Heart right ventricle (tissue), 16 donors: Measurements from ENCODE around the gene TOMM34. TPM values are rescaled to one million over a fixed set of nuclear protein-coding genes. Genes with fewer than 3 reads are reported as not detected.

ENCODE experiments used
- ATAC-seq, 8 donors: fragments of 200-7000 bp; cut with Tn5 transposase; one replicate each; pipeline ENCODE4 v1.9.1; 2020; ENCODE audit warnings: mild to moderate bottlenecking in 8 of 8, moderate library complexity in 8 of 8, moderate number of reproducible peaks in 1 of 8
- DNase-seq, 2 donors: peaks; one replicate each; pipeline ENCODE4 v3.0.0-alpha.2; 2020
- H3K27ac ChIP-seq, 10 donors: fragments of 200-600 bp; sonication (generic) in 2 of 10; one replicate each; pipeline versions ENCODE4 v1.5.0 to v1.8.0; 2020 to 2022; ENCODE audit warnings: mild to moderate bottlenecking in 3 of 10
- H3K27me3 ChIP-seq, 7 donors: fragments of 200-600 bp; one replicate each; pipeline ENCODE4 v1.8.0; 2021 to 2022; ENCODE audit warnings: mild to moderate bottlenecking in 2 of 7
- H3K36me3 ChIP-seq, 9 donors: fragments of 200-600 bp; sonication (generic) in 1 of 9; one replicate each; pipeline versions ENCODE4 v1.5.0 to v1.8.0; 2020 to 2022; ENCODE audit warnings: mild to moderate bottlenecking in 2 of 9
- H3K4me1 ChIP-seq, 9 donors: fragments of 200-600 bp; sonication (generic) in 1 of 9; one replicate each; pipeline versions ENCODE4 v1.5.0 to v1.8.0; 2020 to 2022; ENCODE audit warnings: mild to moderate bottlenecking in 4 of 9
- H3K4me3 ChIP-seq, 10 donors: fragments of 200-600 bp; sonication (generic) in 2 of 10; one replicate each; pipeline versions ENCODE4 v1.5.0 to v1.8.0; 2020 to 2022; ENCODE audit warnings: mild to moderate bottlenecking in 7 of 10, moderate library complexity in 2 of 10
- H3K9me3 ChIP-seq, 11 donors: fragments of 200-600 bp in 10 of 11; sonication (generic) in 2 of 11; one replicate each; pipeline versions ENCODE4 v1.5.0 to v1.8.0; 2013 to 2022; ENCODE audit warnings: mild to moderate bottlenecking in 2 of 11, control low read depth in 1 of 11, moderate library complexity in 1 of 11
- CTCF ChIP-seq, 9 donors: fragments of 200-600 bp; sonication (generic) in 2 of 9; IDR thresholded peaks; one replicate each; pipeline versions ENCODE4 v1.5.0 to v1.8.0; 2021 to 2022; ENCODE audit warnings: antibody characterized with exemption in 9 of 9, mild to moderate bottlenecking in 5 of 9, moderate library complexity in 1 of 9
- WGBS, 2 donors: extraction: QIAGEN DNeasy Blood & Tissue Kit; methylation state at CpG; one replicate each; pipeline ENCODE4 v1.1.7; 2013; ENCODE audit warnings: inconsistent platforms in 1 of 2; 5-methylcytosine and 5-hydroxymethylcytosine counted together
- intact Hi-C, 10 donors: fragments of 100-400 bp; cut with DNase I; formaldehyde crosslinking; loops; one replicate each; pipeline versions ENCODE4 v1.11.1 to v1.14.2; 2022
- polyA plus RNA-seq, 2 donors: library from polyadenylated mRNA; stranded (reverse); fragments of 200-250 nt; gene quantifications; one replicate each; pipeline ENCODE4 v1.2.3, GENCODE V29; 2013
- total RNA-seq, 10 donors: library from RNA; stranded (reverse); fragmentation: NEBNext Ultra II Directional in 3 of 10; extraction: Animal tissue kit (Norgen Biotek cat#: 25700) in 3 of 10; gene quantifications; one replicate each; pipeline versions ENCODE4 v1.2.1 to v1.2.4, GENCODE V29; 2021 to 2023
- donor health status: Arrhythmogenic right ventricular cardiomyopathy.
- donor health status: ischemic (EF 13 %, LVEDD 7.1; RV severe dilation, severe dysfunction).
- donor health status: healthy with polysubstance abuse.
- donor health status: DM: no; HTN: yes; CAD: no.
- donor health status: DM: no; HTN: no; CAD: no.
- donor health status: ischemic (EF 25% LVEDD 6.9; RV normal size, moderate dysfunction).
- donor health status: ischemic (EF 25% LVEDD 5.7; RV mildly dilated, moderate dysfunction).
- donor health status: healthy.
- donor health status: DM: yes; HTN: yes; CAD: no.
- donor health status: Ischemic cardiomyopathy.
- donor health status: ischemic (EF 35%, LVEDD 5.7; RV mildly dilated, moderate dysfunction).
- donor health status: nonischemic (EF 11% LVEDD 7.7; RV severe dilation, severe dysfunction).
- donor health status: DM: yes; HTN: yes; CAD: no.
- donor health status: PGD.
- donor health status: ischemic (EF 29% LVEDD 5.4; RV normal size, mild dysfunction).
- donor health status: nonischemic (EF 23%, LVEDD 6.1; RV moderate dilation, normal function).

The TOMM34 gene
- total and polyA plus RNA-seq, 12 donors: 3.4 to 21.2 (median 10.3) TPM

GRCh38 chr20:44909872-44910689 is 50.1 kb downstream of the TOMM34 start, which contains the start of gene PABPC1L:
TSS of gene PABPC1L (plus strand) at chr20:44910060. CDS start at chr20:44910144, 84 bp downstream.
- peak within 1 kb of the TSS in 1 of 10 donors; percentile 55 for H3K27ac ChIP-seq
- H3K27me3 ChIP-seq: no peaks in the 10 kb centered on the region
- H3K36me3 ChIP-seq: peaks cover 0 to 55% (median 28%) of the 10 kb centered on the region in 9 donors
- intact Hi-C loops: no loop called here
- peaks cover 0 to 26% (median 12%) of the 10 kb centered on the region in 9 donors for H3K4me1 ChIP-seq
- peak; percentile 47 to 61 for DNase-seq
- no peaks in the 10 kb centered on the region for H3K9me3 ChIP-seq
- 1 to 2% methylated on average over 61 of the region's 61 CpGs for WGBS, 2 donors
- no peak for TF ChIP-seq CTCF (IDR thresholded peaks at IDR 0.05)
- ATAC-seq: peak; percentile 87 to 96 (median 91)
- H3K4me3 ChIP-seq: peak within 1 kb of the TSS; percentile 26 to 75 (median 66)

DNA sequence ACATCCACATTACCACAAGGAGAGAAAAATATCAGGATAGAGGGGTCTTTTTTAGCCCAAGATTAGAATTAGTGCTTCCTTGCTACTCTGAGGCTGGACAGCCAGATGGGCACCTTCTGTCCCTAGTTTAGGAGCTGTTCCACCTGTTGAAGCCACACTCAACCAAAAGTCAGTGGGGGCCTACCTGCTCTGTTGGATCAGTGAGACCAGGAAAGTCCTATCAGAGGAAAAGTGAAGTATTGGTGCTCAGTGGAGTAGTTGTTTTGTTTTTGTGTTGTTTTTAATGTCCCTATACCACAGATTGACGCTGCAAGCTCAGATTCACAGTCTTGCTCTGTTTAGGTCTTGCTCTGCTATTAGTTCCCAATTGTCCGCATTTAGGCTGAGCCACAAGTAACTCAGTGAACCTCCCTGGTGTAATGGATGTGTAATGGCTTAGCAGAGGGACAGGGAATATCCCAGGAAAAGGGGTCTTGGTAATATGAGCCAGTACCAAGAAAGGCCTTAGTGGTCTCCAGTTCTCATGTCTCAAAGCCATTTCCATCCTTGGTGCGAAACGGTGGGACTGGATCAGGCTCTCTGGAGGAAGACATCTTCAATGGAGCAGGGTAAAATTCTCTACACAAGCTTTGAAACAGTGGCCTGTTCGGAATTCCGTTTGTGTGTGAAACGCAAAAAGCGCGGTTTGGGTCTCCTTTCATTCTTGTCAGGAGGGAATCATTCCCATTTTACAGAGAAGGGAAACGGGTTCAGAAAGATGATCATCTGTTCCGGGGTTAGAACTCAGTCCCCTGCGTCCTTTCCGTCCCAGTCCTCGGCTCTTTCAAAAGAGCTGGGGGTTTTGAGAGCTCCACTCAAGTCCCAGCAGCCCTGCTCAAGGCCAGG is 51.0 kb downstream of the TOMM34 start:
- intact Hi-C loops: no loop called here
- no peak for TF ChIP-seq CTCF (IDR thresholded peaks at IDR 0.05)
- DNase-seq (no peak), ATAC-seq (peak in 1 of 8 donors; percentile 4)
- Histone ChIP-seq H3K27ac (no peak overlapping the region), H3K4me3 (peak overlapping the region in 9 of 10 donors; percentile 38 to 75 (median 66)), H3K4me1 (peaks cover 0 to 26% (median 12%) of the 10 kb centered on the region in 9 donors), H3K9me3 (no peaks in the 10 kb centered on the region), H3K27me3 (no peaks in the 10 kb centered on the region), H3K36me3 (peaks cover 0 to 59% (median 37%) of the 10 kb centered on the region in 9 donors)
- 29% methylated on average over 14 of the region's 14 CpGs for WGBS, 2 donors

GRCh38 chr20:44904377-44904776 is 55.8 kb downstream of the TOMM34 start:
- peaks cover 0 to 94% (median 59%) of the 10 kb centered on the region in 9 donors for H3K36me3 ChIP-seq
- WGBS, 2 donors: 65 to 73% methylated on average over 5 of the region's 5 CpGs
- H3K27me3 ChIP-seq: no peaks in the 10 kb centered on the region

More at GRCh38 chr20:44904377-44904776, 55.8 kb downstream of the TOMM34 start:
- ATAC-seq: no peak
- intact Hi-C loops: no loop called here
- TF ChIP-seq CTCF (IDR thresholded peaks at IDR 0.05): no peak
- Histone ChIP-seq H3K27ac (no peak overlapping the region), H3K4me3 (no peak overlapping the region), H3K4me1 (peaks cover 0 to 28% (median 12%) of the 10 kb centered on the region in 9 donors), H3K9me3 (no peaks in the 10 kb centered on the region)
- DNase-seq: no peak
